Ascending aorta (tissue), 2 donors: ENCODE results near the gene NKG7. TPM values are rescaled to one million over a fixed set of nuclear protein-coding genes. Genes with fewer than 3 reads are reported as not detected.

Experiments
- DNase-seq, 2 donors: peaks; one replicate each; pipeline ENCODE4 v3.0.0-alpha.2; 2019; ENCODE audit warnings: low spot score in 2 of 2
- H3K27ac ChIP-seq, 2 donors: fragments of 200-600 bp; sonication (generic); one replicate each; pipeline ENCODE4 v1.5.1; 2016 to 2017; ENCODE audit warnings: mild to moderate bottlenecking in 1 of 2
- H3K27me3 ChIP-seq: fragments of 200-600 bp; sonication (generic); one replicate; pipeline ENCODE4 v1.5.1; 2017
- H3K36me3 ChIP-seq, 2 donors: fragments of 200-600 bp; sonication (generic); one replicate each; pipeline ENCODE4 v1.5.1; 2016
- H3K4me1 ChIP-seq, 2 donors: fragments of 200-600 bp; sonication (generic); one replicate each; pipeline ENCODE4 v1.5.1; 2016 to 2017; ENCODE audit warnings: mild to moderate bottlenecking in 1 of 2
- H3K4me3 ChIP-seq, 2 donors: fragments of 200-600 bp; sonication (generic); one replicate each; pipeline ENCODE4 v1.5.1; 2016 to 2017; ENCODE audit warnings: mild to moderate bottlenecking in 1 of 2
- H3K9me3 ChIP-seq, 2 donors: fragments of 200-600 bp; sonication (generic); one replicate each; pipeline ENCODE4 v1.5.1; 2016
- CTCF ChIP-seq, 3 experiments: fragments of 200-600 bp in 2 of 3; fragments of 450-650 bp in 1 of 3; sonication (generic) in 2 of 3; IDR thresholded peaks; one replicate each; pipeline ENCODE4 v1.5.1; 2016 to 2019; ENCODE audit warnings: antibody characterized with exemption in 3 of 3, mild to moderate bottlenecking in 1 of 3, moderate library complexity in 1 of 3
- intact Hi-C: fragments of 100-400 bp; cut with DNase I; formaldehyde crosslinking; loops from one replicate; pipeline ENCODE4 v1.15.1; 2023
- total RNA-seq: library from RNA; depleted of rRNA; stranded (reverse); fragments of >200 nt; gene quantifications from one replicate; pipeline ENCODE4 v1.1.0, GENCODE V29; 2016

NKG7 gene
- total RNA-seq, 1 donor from 2014 or later: 30.2 TPM

GRCh38 chr19:51337141-51337860, 35.2 kb downstream of the NKG7 start:
- Histone ChIP-seq H3K4me1 (peaks cover 0 to 4% of the 10 kb centered on the region in 2 donors), H3K27ac (no peak overlapping the region), H3K9me3 (no peaks in the 10 kb centered on the region), H3K27me3 (no peaks in the 10 kb centered on the region), H3K36me3 (no peaks in the 10 kb centered on the region), H3K4me3 (no peak overlapping the region)
- intact Hi-C loops: no loop called here
- no peak for TF ChIP-seq CTCF (IDR thresholded peaks at IDR 0.05)
- no peak for DNase-seq

- intact Hi-C loops: no loop called here
- Histone ChIP-seq H3K27ac (no peak overlapping the region), H3K4me3 (no peak overlapping the region), H3K36me3 (no peaks in the 10 kb centered on the region), H3K27me3 (no peaks in the 10 kb centered on the region), H3K9me3 (no peaks in the 10 kb centered on the region), H3K4me1 (no peaks in the 10 kb centered on the region)
- no peak for DNase-seq
- no peak for TF ChIP-seq CTCF (IDR thresholded peaks at IDR 0.05)
Measured at GRCh38 chr19:51333836-51334460, 38.5 kb downstream of the NKG7 start.

- Histone ChIP-seq H3K4me3 (no peak overlapping the region), H3K27me3 (no peaks in the 10 kb centered on the region), H3K9me3 (no peaks in the 10 kb centered on the region), H3K4me1 (peaks cover 0 to 3% of the 10 kb centered on the region in 2 donors), H3K36me3 (no peaks in the 10 kb centered on the region), H3K27ac (no peak overlapping the region)
- TF ChIP-seq CTCF (IDR thresholded peaks at IDR 0.05): no peak
- no peak for DNase-seq
- intact Hi-C loops: no loop called here
Measured at GRCh38 chr19:51331716-51332115, 40.7 kb downstream of the NKG7 start.

GRCh38 chr19:51331193-51331592, 41.3 kb downstream of the NKG7 start:
- no peak for TF ChIP-seq CTCF (IDR thresholded peaks at IDR 0.05)
- Histone ChIP-seq H3K27ac (no peak overlapping the region), H3K4me1 (peaks cover 0 to 3% of the 10 kb centered on the region in 2 donors), H3K27me3 (no peaks in the 10 kb centered on the region), H3K9me3 (no peaks in the 10 kb centered on the region), H3K36me3 (no peaks in the 10 kb centered on the region), H3K4me3 (no peak overlapping the region)
- DNase-seq: no peak
- intact Hi-C loops: no loop called here

- Histone ChIP-seq H3K27ac (no peak overlapping the region), H3K4me3 (no peak overlapping the region), H3K36me3 (no peaks in the 10 kb centered on the region), H3K4me1 (peaks cover 0 to 3% of the 10 kb centered on the region in 2 donors), H3K9me3 (no peaks in the 10 kb centered on the region), H3K27me3 (no peaks in the 10 kb centered on the region)
- no peak for TF ChIP-seq CTCF (IDR thresholded peaks at IDR 0.05)
- DNase-seq: no peak
- intact Hi-C loops: no loop called here
Measured at GRCh38 chr19:51330366-51330765, 42.1 kb downstream of the NKG7 start.
